Measurements from ENCODE around the gene ABR.

DNA sequence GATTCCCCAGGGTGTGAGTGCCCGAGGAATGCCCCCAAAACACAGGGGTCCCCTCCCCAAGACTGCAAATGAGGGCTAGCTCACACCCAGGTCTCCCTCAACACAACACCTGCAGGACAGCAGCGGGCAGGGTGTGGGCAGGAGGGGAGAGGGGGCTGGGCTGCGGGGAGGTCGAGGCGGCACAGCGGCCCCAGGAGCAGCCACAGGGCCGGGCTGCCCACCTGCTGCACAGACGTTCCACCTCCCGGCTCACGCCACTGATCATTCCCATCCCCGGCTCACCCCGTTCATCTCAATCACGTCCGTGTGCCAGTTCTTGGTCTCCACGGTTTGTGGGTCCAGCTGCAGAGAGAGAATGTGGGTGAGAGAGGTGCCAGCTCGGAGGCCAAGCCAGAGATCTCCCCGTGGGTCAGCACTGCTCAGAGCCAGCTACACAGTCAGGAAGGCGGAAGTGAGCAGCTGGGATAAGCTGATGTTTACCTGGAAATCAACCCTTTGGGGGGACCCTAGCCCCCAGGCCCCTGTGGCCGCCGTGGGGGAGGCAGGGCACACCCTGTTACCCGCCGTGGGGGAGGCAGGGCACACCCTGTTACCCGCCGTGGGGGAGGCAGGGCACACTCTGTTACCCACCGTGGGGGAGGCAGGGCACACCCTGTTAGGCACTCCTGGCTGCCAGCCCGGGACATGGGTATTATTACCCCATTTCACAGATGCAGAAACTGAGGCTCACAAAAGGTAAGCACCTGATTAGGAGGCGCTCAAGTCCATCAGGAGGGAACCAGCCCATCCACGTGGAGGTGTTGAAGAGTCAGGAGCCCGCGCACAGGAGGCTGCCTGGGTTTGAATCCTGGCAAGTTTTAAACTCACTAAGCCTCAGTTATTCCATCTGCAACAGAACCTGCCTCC is 166.7 kb downstream of the ABR start:
- TF ChIP-seq MYC (IDR thresholded peaks at IDR 0.05; ENCODE audit: low read depth, low read length) = no peak
- TF ChIP-seq, protein P1, sequence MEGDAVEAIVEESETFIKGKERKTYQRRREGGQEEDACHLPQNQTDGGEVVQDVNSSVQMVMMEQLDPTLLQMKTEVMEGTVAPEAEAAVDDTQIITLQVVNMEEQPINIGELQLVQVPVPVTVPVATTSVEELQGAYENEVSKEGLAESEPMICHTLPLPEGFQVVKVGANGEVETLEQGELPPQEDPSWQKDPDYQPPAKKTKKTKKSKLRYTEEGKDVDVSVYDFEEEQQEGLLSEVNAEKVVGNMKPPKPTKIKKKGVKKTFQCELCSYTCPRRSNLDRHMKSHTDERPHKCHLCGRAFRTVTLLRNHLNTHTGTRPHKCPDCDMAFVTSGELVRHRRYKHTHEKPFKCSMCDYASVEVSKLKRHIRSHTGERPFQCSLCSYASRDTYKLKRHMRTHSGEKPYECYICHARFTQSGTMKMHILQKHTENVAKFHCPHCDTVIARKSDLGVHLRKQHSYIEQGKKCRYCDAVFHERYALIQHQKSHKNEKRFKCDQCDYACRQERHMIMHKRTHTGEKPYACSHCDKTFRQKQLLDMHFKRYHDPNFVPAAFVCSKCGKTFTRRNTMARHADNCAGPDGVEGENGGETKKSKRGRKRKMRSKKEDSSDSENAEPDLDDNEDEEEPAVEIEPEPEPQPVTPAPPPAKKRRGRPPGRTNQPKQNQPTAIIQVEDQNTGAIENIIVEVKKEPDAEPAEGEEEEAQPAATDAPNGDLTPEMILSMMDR (IDR thresholded peaks at IDR 0.05; ENCODE audit: low read depth, low read length) = no peak
- no peak for TF ChIP-seq POLR2A (IDR thresholded peaks at IDR 0.05; ENCODE audit: extremely low read depth, insufficient read length)

Measured in NB4 (cell line).